Inflammatory macrophage treated with lipopolysaccharide for 1 hour (primary cell): Measurements from ENCODE around the gene LTBP3.

Experiments used
- DNase-seq, 2 donors: peaks; one replicate each; pipeline ENCODE4 v3.0.0-alpha.2; 2020 to 2022

Gene LTBP3

DNA sequence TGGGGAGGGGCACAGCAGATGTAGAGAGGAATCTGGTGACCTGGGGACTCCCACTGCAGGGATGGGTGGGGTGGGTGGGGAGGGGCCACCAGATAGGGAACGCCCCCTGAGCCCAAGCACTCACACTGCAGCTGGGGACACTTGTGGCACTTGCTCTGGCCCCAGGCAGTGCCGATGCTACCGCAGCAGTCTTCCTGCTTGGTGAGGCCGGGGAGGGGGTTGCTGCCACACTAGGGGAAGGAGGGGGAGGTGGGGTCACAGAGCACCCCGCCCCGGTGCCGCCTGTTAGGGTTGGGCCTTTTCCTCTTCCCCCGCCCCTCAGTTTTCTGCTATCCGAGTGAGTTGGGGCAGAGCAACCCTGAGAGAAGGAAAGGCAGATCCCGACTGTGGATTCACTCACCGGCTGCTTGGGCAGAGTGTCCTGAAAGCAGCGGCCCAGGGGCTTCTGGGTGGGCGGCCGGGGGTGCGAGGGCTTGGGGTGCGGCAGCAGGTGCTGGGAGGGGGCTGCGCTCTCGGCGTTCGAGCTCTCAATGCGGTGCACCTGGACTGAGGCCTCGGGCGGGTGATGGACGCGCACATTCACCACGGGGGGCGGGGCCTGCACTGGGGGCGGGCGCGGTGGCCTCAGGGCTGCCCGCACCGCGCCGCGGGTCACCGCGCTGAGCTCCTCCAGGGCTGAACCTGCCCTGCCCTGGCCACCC is 4.7 kb downstream of the LTBP3 start:
- peak; percentile 50 to 76 for DNase-seq

DNA sequence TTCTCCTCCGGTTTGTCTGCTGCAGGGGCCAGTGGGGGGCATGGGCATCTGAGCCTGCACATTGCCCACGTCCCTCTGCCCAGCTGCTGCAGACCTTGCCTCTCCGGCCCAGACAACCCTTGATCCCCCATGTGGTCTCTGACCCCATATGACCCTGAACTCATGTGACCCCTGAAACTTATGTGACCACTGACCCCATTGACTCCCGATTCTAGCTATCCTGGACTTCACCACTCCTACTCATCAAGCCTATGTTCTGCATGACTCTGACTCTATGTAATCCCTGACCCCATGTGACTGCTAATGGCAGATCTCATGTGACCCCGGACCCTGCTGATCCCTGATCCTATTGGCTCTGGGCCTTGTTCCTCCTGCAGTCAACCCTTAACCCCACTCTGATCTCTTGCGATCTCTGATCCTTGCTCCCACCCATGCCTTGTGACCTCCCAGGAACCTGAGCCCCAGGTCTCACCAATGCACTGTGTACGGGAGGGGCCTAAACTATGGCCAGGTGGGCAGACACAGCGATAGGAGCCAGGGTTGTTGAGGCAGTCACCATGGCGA is 5.7 kb downstream of the LTBP3 start:
- DNase-seq = peak; percentile 64 to 96

DNA sequence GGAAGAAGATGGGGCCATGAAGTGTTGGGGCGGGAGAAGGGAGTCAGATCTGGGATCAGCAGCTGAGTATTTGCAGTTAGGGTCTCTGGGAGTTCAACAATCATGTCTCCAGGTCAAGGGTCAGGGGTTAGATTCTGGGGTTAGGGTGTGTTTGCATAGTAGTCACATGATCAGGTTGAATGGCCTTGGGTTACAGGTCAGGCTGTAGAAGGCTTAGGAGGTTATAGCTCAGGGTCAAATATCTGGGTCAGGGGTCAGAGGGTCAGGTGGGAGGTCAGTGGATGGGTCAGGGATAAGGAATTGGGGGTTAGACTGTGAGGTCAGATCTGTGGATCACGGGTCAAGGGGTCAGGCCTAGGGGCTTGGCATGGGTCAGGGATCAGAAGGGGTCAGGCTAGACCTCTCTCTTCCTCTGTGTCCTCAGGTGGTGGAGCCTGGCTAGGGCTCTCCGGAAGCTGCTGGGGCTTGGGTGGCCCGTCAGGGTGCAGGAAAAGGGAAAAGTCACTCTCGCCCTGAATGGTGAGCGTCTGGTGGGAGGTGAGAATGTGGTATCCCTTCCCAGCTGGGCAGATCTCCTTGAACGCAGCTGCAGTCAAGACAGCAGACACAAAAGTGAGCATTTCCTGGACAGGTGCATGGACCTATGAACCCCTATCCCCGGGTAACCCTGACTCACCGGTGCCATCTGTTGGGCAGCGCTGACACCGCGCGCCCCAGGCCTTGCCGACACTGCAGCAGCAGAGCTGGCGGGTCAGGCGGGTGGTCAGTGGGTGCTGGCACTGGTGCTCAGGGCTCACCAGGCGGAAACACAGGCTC is 6.4 kb downstream of the LTBP3 start:
- peak; percentile 33 to 55 for DNase-seq

DNA sequence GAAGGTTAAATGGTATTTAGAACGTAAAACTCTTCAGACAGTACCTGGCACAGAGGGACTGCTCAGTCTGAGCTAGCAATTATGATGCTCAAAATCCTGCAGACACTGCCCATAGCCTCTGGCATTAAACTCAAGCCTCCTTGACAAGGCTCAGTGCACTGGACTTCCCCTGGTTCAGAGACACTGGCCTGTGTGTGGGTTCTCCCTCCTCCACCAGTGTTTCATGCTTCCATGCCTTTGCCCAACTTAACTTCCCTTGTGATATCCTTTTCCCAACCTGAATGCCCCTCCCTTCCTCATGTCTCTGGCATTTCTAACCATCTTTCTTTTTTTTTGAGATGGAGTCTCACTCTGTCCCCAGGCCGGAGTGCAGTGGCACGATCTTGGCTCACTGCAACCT is 9.1 kb downstream of the LTBP3 start:
- DNase-seq = peak; percentile 35 to 76

DNA sequence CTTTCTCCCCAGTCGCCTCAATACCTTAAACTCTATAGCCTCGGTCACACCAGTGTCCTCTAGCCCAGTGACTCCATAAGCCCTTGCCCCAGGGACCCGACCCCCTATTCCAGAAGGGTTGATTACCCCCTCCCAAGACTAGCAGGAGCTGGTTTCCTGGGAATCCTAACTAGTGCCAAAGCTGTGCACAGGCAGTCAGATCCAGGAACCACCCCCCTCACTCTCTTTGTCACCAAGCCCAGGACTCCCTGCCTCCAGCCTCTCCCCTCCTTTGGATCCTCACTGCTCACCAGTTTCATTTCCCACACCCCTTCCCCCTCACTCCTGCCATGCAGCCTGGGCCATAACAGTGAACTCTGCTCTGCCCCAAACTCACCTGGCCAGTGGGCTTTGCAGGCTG is 9.8 kb downstream of the LTBP3 start:
- no peak for DNase-seq

DNA sequence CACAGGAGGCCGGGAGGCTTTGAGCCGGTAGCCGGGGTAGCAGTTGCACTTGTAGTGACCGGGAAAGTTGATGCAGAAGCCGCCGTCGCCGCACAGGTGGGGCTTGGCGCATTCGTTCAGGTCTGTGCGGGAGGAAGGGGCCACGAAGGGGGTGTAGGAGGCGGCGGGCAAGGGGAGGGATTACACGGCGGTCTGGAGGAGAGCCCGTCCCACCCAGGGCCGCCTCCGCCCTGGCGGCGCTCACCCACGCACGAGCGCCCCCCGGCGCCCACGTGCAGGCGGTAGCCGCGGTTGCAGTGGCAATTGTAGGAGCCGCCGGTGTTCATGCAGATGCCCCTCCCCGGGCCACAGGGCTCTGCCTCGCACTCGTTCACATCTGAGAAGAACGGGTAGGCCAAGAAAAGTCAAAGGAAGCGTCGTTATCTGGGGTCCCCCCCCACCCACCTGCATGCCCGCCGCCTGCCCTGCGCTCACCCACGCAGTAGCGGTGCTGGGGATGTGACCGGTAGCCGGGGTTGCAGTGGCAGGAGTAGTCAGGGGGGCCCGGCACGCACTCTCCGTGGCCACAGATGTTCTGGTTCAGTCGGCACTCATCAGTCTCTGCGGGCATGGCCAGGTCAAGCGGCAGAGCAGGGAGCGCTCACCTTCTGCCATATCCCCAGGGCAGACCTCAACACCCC is 10.6 kb downstream of the LTBP3 start:
- no peak for DNase-seq

DNA sequence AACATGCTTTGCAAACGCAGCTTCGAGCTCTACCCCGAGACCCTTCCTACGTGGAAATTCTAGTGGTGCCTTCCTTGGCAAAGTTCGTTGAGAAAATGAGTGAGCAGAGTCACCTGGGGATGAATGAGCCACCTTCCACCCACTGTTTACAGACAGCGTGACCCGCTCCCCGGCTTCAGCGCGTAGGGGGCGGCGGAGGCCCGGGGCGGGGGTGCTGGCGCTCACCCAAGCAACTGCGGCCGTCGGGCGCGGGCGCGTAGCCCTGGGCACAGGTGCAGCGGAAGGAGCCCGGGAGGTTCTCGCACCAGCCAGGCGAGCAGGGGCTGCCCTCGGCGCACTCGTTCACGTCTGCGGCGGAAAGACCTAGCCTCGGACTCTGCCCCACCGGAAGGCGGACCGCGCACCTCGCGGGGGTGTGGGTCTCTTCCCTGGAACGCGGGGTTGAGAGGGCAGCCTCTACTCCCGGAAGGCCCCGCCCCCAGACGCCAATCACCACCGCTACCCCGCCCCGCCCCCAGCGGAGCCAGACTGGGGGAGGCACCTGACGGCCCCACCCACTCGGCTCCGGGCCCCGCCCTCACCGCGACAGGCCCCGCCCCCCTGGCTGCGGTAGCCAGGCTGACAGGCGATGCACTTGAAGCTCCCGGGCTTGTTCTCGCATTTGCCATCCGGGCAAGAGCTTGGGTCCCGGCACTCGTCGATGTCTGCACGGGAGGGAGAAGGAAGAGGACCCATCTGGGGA is 11.8 kb downstream of the LTBP3 start:
- DNase-seq = peak; percentile 68 to 93

DNA sequence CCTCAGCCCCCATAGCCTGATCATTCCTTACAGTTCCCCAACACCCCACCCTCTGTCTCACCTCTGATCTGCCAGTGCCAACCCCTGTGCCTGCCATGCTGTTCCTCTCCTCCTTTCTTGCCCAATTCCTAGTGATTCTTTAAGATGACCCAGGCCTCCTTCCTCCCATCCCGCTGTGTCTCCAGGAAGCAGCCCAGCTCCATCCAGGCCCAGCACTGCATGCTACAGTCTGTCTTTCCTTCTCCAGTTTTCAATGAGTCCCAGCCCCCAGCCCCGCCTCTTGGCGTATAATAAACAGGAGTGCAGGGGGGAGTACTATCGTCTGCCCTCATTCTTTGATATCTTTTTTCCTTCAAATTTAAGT is 12.3 kb downstream of the LTBP3 start:
- DNase-seq = no peak

DNA sequence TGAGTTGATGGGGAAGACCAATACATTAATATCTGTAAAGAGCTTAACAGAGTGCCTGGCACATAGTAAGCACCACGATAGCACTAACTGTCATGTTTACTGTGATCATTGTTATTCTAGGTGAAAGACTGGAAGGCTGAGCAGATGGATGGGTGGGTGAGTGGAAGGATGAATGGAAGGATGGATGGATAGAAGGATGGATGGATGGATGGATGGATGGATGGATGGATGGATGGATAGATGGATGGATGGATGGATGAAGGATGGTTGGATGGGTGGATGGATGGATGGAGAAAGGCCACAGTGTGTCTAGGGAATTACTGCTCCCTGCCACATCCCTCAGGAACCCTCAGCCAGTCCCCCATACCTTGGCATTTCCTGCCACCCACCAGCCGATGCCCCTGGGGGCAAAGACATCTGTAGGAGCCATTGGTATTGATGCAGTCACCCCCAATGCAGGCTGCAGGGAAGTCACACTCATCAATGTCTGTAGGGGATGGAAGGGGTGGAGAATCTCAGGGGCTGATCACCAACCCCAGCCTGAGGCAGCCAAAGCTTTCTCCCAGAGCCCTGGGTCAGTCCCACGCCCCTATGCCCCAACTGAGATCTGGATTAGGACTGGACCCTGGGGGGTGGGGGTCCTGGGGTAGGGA is 15.3 kb downstream of the LTBP3 start:
- DNase-seq = no peak

DNA sequence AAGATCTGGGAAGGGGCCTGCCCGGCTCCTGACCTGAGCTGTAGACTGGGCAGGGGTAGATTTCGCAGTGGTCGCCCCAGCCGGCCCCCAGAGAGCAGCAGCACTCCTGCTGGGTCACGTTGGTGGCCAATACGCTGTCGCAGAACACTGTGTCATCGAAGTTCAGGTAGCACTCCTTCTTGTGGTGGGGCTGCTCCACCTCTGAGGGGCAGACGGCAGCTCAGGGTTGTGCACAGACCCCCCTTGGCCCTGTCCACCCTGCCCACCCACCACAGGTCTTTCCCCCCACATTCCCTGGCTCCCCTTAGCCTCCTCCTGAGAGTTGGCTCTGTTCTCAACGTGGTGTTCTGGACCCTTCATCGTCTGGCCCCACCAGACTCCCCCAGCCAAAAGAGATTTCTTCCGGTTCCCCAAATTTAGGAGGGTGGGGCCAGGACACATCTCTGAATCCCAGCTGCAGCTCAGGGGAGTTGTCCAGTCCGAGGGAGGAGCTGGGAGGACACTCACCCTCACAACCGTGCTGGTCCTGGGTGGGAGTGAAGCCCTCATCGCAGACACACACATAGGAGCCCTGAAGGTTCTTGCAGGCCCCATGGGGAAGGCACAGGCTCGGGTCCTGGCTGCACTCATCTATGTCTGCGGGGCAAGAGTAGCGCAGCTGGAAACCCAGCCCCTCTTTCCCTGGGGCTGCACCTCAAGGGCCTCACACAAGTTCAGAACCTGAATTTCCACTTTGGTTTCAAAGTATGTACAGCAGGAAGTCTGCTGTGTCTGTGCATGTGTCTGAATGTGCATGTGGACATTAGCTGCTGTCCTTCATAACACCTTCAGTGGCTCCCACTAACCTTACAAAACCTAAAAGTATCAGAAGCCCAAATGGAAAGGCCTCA is 16.8 kb downstream of the LTBP3 start:
- DNase-seq = no peak

DNA sequence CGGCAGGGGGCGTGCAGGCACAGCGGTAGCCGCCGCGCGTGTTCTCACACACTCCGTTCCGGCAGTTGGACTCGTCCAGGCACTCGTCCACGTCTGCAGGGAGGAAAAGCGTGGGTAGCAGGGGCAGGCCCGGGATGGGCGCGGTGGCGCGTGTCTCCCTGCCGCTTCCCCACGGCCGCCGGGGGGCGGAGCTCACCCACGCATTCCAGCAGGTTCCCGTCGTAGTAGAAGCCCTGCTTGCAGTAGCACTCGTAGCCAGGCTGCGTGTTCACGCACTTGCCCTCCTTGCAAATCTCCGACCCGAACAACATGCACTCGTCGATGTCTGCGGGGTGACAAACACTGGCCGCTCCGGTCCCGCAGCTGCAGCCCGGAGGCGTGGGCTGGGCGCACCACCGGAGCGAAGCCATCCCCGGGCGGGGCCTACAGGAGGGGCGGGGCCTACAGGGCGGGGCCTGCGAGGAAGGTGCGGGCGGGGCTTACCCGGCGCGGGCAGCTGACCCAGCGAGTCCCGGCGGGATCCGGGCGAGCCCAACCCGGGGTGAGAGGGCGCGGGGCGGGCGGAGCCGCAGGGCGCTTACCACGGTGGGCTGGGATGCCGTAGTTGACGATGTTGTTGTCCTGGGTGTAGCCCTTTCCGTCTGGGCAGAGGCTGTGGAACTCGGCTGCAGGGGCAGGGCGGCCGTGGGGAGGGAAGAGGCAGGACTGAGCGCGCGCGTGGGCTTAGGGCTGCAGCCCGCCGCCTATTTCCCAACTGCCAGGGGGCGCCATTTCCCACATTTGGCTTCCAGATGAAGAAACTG is 17.7 kb downstream of the LTBP3 start:
- DNase-seq = peak; percentile 94 to 96

DNA sequence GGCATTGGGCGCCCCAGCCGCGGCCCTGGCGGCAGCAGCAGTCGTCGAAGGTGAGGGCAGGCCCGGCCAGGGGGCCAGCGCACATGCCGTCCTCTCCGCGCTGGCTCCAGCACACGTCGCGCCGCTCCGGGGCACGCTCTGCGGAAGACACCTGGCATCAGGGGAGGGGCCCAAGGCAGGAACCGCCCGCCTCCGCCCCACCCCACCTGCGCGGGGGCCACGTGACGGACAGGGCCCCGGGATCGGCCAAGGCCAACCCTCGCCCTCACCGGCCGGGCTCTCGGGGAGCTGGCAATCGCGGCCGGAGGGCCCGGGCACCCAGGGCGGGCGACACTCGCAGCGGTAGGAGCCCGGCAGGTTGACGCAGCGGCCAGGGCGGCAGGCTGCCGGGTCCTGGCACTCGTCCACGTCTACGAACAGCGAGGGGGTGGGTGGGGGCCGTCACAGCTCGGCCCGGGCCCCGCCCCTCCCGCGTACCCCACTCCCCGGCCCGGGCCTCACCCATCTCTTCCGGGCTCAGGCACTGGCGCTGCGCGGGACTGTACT is 18.3 kb downstream of the LTBP3 start:
- DNase-seq = no peak

DNA sequence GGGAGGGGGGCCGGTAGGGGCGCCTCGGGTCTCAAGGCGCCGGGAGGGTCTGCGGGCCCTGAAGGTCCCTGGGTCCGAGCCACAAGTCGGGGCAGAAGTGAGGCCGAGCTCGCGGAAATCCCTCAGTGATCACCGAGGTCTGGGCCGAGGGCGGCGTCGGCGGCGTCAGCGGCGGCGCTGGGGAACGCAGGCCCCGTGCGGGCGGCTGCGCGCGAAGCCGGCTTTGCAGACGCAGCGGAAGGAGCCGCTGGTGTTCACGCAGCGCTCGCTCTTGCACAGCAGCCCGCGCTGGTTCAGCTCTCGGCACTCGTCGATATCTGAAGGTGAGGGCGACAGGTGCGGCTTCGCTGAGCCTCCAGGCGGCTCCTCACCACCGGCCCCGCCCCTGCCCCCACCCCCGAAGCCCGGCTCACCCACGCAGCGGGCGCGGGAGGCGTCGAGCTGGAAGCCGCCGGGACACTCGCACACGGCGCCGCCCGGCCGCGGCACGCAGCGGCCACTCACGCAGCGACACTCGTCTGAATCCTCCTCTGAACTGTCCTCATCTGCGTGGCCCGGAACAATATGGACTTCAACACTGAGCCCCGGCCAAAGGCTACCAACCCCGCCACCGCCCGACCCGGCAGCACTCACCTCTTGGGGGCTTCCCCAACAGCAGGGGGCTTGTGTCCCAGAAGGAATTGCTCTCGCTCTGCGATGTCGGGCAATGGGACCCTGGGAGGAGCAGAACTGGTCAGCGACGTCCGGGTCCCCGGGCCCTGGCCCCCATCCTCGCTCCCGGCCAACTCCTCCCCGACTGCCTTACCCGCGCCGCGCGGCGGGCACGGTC is 19.0 kb downstream of the LTBP3 start:
- DNase-seq = no peak

DNA sequence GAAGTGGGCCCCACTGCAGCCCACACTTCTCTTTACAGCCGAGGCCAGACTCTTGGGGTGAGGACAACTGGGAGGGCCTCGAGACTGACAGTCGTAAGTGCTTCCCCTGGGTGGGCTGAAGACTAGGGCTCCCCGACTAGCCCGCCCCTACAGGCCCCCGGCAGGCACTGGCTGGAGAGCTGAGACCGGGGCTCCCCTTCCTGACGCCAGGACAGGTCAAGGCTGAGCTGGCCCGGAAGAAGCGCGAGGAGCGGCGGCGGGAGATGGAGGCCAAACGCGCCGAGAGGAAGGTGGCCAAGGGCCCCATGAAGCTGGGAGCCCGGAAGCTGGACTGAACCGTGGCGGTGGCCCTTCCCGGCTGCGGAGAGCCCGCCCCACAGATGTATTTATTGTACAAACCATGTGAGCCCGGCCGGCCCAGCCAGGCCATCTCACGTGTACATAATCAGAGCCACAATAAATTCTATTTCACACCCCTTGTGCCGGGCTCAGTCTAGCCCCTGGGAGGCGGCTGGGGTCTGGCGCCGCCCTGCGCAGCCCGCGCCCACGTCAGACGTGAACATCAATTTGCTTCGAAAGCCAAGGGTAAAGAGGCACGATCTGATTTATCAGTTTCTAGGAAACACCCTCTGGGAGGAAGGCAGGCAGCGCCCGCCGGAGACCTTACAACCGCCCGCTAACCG is 19.8 kb downstream of the LTBP3 start:
- DNase-seq = no peak

DNA sequence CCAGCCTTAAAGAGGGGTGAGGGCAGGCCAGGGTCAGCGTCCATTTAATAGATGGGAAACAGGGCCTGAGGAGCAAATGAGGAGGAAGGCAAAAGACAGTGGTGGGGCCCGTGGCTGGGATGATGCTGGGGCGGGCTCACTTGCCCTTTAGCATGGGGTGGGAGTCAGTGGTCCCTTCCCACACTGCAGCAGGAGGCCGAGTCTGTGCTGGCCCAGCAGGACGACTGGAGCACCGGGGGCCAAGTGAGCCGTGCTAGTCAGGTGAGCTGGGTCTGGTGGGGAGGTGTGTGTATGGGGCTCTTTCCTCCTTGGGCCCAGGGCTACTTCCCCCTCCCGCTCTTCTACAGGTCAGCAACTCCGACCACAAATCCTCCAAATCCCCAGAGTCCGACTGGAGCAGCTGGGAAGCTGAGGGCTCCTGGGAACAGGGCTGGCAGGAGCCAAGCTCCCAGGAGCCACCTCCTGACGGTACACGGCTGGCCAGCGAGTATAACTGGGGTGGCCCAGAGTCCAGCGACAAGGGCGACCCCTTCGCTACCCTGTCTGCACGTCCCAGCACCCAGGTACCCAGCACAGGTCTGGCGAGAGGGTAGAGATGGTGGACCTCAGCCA is 20.4 kb downstream of the LTBP3 start:
- no peak for DNase-seq

DNA sequence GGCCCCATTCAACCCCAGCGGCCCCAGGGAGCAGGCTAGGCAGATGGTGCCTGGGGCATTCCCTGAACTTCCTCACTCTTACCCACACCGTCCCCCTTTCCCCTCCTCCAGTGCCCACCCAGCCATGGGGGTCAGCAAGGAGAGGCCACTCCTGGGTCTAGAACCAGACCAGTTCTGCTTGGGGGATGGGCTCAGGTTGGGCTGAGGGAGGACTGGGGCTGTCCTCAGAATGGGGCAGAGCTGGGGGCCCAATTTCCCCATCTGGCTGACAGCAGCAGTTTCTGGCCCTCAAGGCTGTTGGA is 20.9 kb downstream of the LTBP3 start:
- DNase-seq = no peak

DNA sequence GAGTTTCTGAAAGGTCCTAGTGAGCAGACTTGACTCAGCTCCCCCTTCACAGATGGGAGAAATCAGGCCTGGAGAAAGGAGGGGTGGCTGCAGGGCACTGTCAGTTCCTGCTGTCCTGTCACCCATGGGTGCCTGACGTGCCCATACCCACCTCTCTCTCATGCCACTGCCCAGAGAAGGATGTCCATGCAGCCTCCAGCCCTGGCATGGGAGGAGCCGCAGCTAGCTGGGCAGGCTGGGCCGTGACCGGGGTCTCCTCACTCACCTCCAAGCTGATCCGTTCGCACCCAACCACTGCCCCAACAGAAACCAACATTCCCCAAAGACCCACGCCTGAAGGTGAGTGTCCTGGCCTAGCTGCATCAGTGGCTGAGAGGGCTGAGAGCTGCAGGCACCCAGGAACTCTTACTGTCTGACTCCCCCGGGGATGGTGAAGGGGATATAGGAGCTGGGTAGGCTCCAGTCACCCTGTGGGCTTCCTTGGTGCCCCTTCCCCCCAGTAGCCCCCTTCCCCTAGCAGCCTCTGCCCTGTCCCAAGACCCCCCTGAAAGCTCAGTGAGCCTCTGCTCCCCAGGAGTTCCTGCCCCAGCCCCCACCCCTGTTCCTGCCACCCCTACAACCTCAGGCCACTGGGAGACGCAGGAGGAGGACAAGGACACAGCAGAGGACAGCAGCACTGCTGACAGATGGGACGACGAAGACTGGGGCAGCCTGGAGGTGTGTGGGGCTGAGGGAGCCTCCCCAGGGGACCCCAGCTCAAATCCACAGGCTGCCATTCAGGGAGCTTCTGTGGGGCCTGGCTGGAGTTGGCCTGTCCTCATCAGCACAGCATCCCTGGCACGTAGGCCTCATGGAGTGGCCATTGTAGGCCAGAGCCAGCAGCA is 21.5 kb downstream of the LTBP3 start:
- no peak for DNase-seq
